Measurements from ENCODE around the gene PPP1R7. TPM values are rescaled to one million over a fixed set of nuclear protein-coding genes. Genes with fewer than 3 reads are reported as not detected.

Gene PPP1R7
- total RNA-seq, 1 donor from 2014 or later, result 60.7 TPM

DNA sequence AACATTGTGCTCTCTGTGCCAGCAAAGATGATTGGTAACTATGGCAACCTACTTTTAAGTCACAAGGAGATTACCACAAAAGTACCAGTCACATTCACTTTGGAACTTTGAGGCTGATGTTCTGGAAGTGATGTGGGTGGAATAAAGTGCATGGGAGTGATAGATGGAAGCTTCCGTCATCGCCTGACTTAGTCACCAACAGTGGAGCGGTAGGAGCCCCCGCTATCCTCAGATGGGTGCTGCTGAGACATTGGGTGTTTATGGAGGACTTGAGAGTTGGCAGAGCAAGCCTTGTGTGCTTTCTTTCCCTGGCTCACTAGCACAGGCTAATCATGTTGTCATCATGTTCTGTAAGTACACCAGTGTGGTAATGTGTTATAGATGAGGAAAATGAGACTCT lies 4.6 kb downstream of the PPP1R7 start:
- Histone ChIP-seq H3K27me3 (no peaks in the 10 kb centered on the region), H3K4me3 (no peak overlapping the region), H3K9me3 (no peaks in the 10 kb centered on the region), H3K27ac (no peak overlapping the region), H3K36me3 (peaks cover 39% of the 10 kb centered on the region), H3K4me1 (peaks cover 11% of the 10 kb centered on the region)
- ATAC-seq (no peak), DNase-seq (no peak)
- TF ChIP-seq, protein P1, sequence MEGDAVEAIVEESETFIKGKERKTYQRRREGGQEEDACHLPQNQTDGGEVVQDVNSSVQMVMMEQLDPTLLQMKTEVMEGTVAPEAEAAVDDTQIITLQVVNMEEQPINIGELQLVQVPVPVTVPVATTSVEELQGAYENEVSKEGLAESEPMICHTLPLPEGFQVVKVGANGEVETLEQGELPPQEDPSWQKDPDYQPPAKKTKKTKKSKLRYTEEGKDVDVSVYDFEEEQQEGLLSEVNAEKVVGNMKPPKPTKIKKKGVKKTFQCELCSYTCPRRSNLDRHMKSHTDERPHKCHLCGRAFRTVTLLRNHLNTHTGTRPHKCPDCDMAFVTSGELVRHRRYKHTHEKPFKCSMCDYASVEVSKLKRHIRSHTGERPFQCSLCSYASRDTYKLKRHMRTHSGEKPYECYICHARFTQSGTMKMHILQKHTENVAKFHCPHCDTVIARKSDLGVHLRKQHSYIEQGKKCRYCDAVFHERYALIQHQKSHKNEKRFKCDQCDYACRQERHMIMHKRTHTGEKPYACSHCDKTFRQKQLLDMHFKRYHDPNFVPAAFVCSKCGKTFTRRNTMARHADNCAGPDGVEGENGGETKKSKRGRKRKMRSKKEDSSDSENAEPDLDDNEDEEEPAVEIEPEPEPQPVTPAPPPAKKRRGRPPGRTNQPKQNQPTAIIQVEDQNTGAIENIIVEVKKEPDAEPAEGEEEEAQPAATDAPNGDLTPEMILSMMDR (IDR thresholded peaks at IDR 0.05), result no peak
- intact Hi-C loops (cut with DNase I), result no loop called here

DNA sequence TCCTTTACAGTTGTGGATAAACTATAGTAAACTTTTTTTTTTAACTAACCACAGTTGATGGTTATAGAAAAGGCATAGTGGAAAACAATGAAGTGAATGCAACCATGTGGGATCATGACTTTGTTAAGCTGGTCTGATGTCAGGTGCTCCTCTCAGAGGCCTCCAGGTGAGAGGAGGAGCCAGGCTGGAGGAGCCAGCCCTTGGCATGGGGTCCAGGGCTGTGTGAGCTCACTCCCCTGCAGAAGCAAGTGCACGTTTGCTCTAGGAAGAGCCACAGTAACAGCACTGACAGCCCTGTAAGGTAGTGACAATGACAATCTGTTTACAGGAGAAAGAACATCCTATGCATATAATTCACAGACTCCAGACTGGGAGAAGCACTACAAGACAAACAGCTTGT lies 5.7 kb downstream of the PPP1R7 start:
- Histone ChIP-seq H3K4me1 (peaks cover 8% of the 10 kb centered on the region), H3K9me3 (no peaks in the 10 kb centered on the region), H3K27ac (no peak overlapping the region), H3K4me3 (no peak overlapping the region), H3K36me3 (peaks cover 43% of the 10 kb centered on the region), H3K27me3 (no peaks in the 10 kb centered on the region)
- no peak for ATAC-seq
- intact Hi-C loops (cut with DNase I), result no loop called here
- DNase-seq, result no peak
- TF ChIP-seq, protein P1 (IDR thresholded peaks at IDR 0.05), result no peak

DNA sequence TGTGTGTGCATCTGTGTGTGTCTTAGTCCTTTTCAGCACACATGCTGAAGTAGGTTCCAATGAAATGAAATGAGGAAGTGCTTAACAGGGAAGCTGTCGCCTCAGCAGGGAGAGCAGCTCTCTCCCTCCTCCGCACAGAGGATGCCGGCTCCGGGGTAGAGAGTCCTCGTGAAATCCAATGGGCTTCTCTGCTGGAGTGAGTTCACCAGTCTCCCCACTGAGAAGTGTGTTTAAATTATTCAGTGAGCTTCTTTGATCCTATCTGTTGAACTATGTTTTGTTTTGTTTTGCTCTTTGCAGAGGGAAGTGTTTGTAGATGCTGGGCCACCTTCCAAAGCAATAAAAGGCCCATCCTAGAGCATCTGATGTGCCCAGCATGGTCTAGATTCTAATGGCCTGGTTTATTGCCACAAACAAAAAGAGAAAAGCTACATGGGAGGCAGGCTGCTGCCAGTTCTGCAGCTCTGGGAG lies 6.7 kb downstream of the PPP1R7 start:
- H3K4me3 ChIP-seq, result no peak overlapping the region
- H3K4me1 ChIP-seq, result peaks cover 7% of the 10 kb centered on the region
- H3K36me3 ChIP-seq, result peaks cover 43% of the 10 kb centered on the region
- H3K27ac ChIP-seq, result no peak overlapping the region
- ATAC-seq (peak; percentile 64), DNase-seq (no peak)
- no peaks in the 10 kb centered on the region for H3K9me3 ChIP-seq
- intact Hi-C loops (cut with DNase I), result no loop called here
- no peaks in the 10 kb centered on the region for H3K27me3 ChIP-seq
- TF ChIP-seq, protein P1 (IDR thresholded peaks at IDR 0.05), result no peak

DNA sequence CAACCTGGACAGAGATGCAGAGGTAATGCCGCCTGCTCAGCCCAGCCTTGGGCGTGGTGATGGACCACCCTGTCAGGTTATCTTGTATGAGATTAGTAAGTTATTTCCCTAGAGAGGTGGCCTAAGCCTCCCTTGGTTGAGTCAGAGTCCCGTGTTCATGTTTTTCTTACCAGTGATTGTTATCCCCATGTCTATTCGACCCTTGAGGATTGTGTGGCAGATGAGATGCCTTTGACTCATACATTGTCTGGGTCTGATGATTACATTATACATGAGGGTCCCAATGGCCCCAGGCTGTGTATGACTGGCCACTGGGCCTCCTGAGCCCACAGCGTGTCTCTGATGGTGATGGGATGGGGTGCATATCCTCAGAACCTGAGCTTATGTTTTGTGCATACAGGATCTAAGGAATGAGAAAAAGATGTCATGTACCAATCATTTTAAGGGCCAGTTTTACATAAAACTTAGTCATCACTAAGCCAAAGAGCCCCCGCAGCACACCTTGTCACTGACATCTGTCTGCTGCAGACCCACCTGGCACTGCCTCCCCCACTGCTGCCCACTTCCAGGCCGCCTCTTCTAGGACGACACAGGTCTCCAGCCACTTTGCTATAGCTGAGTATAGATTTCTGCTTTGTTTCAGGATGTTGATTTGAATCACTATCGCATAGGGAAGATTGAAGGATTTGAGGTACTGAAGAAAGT lies 7.7 kb downstream of the PPP1R7 start:
- peaks cover 45% of the 10 kb centered on the region for H3K36me3 ChIP-seq
- DNase-seq (no peak), ATAC-seq (no peak)
- H3K4me1 ChIP-seq, result peaks cover 12% of the 10 kb centered on the region
- no peak overlapping the region for H3K4me3 ChIP-seq
- no peaks in the 10 kb centered on the region for H3K9me3 ChIP-seq
- intact Hi-C loops (cut with DNase I), result no loop called here
- H3K27ac ChIP-seq, result no peak overlapping the region
- no peaks in the 10 kb centered on the region for H3K27me3 ChIP-seq
- TF ChIP-seq, protein P1 (IDR thresholded peaks at IDR 0.05), result no peak

DNA sequence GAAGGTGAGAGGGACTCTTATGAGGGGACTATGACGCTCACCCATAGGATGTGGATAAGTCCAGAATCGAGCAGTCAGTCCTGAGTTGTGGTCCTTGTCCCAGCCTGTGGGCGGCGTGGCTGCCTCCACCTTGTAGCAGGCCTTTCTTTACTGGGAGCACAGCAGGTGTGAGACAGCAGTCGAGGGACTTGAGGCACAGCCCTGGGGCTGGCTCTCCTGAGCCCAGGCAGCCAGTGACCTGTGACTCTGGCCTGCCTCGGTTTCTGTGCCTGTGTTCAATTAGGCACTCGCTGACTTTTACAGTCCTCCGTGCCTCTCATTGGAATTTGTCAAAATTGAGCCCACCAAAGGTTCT lies 8.3 kb downstream of the PPP1R7 start:
- ATAC-seq (no peak), DNase-seq (no peak)
- H3K4me3 ChIP-seq, result no peak overlapping the region
- H3K27ac ChIP-seq, result no peak overlapping the region
- H3K9me3 ChIP-seq, result no peaks in the 10 kb centered on the region
- intact Hi-C loops (cut with DNase I), result no loop called here
- peaks cover 50% of the 10 kb centered on the region for H3K36me3 ChIP-seq
- H3K4me1 ChIP-seq, result peaks cover 12% of the 10 kb centered on the region
- H3K27me3 ChIP-seq, result no peaks in the 10 kb centered on the region
- TF ChIP-seq, protein P1 (IDR thresholded peaks at IDR 0.05), result no peak

All from upper lobe of right lung (tissue), 1 donor.